Fibroblast of villous mesenchyme (primary cell): Measurements from ENCODE around the gene NELFE. TPM values are rescaled to one million over a fixed set of nuclear protein-coding genes. Genes with fewer than 3 reads are reported as not detected.

Experiments
- DNase-seq: peaks from one replicate; pipeline ENCODE4 v3.0.0-alpha.2; 2010; ENCODE audit warnings: low read depth
- H3K4me3 ChIP-seq: 2 replicates; pipeline ENCODE4 v1.5.1; 2011; ENCODE audit warnings: low read depth, mild to moderate bottlenecking, low read length
- CTCF ChIP-seq: IDR thresholded peaks from 2 replicates; pipeline ENCODE4 v1.5.1; 2012; ENCODE audit warnings: low read depth, mild to moderate bottlenecking, low read length; ENCODE audit not compliant: insufficient read depth
- total RNA-seq: library from RNA; depleted of rRNA; stranded (reverse); fragments of >200 nt; gene quantifications from 2 replicates; pipeline ENCODE4 v1.2.3, GENCODE V29; 2012

The NELFE gene
- total RNA-seq, 1 donor: 106 TPM

GRCh38 chr6:31966997-31967925, 8.5 kb upstream of the NELFE start:
- no peak for DNase-seq
- no peak overlapping the region for H3K4me3 ChIP-seq
- no peak for TF ChIP-seq CTCF

GRCh38 chr6:31966506-31966905, 7.7 kb upstream of the NELFE start:
- DNase-seq: no peak
- H3K4me3 ChIP-seq: no peak overlapping the region
- no peak for TF ChIP-seq CTCF

GRCh38 chr6:31965700-31966099, 6.9 kb upstream of the NELFE start:
- H3K4me3 ChIP-seq: no peak overlapping the region
- no peak for DNase-seq
- no peak for TF ChIP-seq CTCF

- H3K4me3 ChIP-seq: no peak overlapping the region
- no peak for TF ChIP-seq CTCF
- no peak for DNase-seq
Observed at GRCh38 chr6:31963921-31964320, 5.2 kb upstream of the NELFE start.

GRCh38 chr6:31961616-31962015, 2.8 kb upstream of the NELFE start:
- no peak for DNase-seq
- no peak for TF ChIP-seq CTCF
- H3K4me3 ChIP-seq: no peak overlapping the region

GRCh38 chr6:31958412-31958740, 395 bp downstream of the NELFE start:
- TF ChIP-seq CTCF: no peak
- H3K4me3 ChIP-seq: peak overlapping the region; percentile 94
- DNase-seq: no peak

- TF ChIP-seq CTCF: no peak
- DNase-seq: no peak
- no peak overlapping the region for H3K4me3 ChIP-seq
Observed at GRCh38 chr6:31956796-31957195, 2.0 kb downstream of the NELFE start.
